GM12892 (cell line): Measurements from ENCODE around the gene SNRNP70.

Experiments
- POLR2A ChIP-seq: IDR thresholded peaks from 2 replicates; pipeline ENCODE4 v1.6.1; 2011; ENCODE audit warnings: low read depth, low read length, control low read depth
- POLR2AphosphoS5 ChIP-seq: IDR thresholded peaks from 2 replicates; pipeline ENCODE4 v1.6.1; 2011; ENCODE audit warnings: low read depth, low read length, control low read depth
- TAF1 ChIP-seq: IDR thresholded peaks from 2 replicates; pipeline ENCODE4 v1.6.1; 2011; ENCODE audit warnings: low read depth, mild to moderate bottlenecking, control low read depth, low read length, borderline replicate concordance

DNA sequence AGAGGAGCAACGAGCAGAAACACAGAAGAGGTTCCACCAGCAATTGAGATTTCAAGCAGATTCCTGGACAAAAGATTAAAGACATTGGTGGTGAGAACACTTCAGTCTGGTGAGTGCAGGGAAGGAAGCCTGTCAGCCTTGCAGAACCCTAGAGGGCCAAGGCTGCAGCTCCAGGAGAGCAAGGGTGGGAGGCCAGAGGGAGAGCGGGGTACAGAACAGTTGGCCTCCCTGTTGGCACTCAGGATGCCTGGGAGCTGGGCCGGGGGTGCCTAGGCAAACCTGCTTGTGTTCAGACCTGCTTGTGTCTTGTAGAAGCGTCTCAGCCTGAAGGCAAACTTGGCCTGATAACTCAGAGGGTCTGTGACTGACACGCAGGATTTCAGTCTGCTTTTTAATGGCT lies 23.8 kb downstream of the SNRNP70 start:
- TF ChIP-seq POLR2A = peak; percentile 51
- TF ChIP-seq TAF1 = no peak
- TF ChIP-seq POLR2AphosphoS5 = no peak
